WTC11 (cell line): ENCODE results near the gene ZDHHC22. TPM values are rescaled to one million over a fixed set of nuclear protein-coding genes. Genes with fewer than 3 reads are reported as not detected.

ENCODE experiments used
- ATAC-seq: fragments of 200-7000 bp; cut with Tn5 transposase; 2 replicates; pipeline ENCODE4 v1.10.0; 2021; ENCODE audit warnings: mild to moderate bottlenecking, moderate library complexity
- CTCF ChIA-PET: fragments of 300-600 bp; sonication (Branson Sonifier 250); formaldehyde crosslinking; loops from one replicate; lab custom pipeline; 2021; ENCODE audit warnings: antibody characterized with exemption; lab: Charles Lee
- POLR2A ChIA-PET: fragments of 350-600 bp; sonication (Branson Sonifier 250); formaldehyde crosslinking; loops from one replicate; lab custom pipeline; 2021; ENCODE audit warnings: antibody characterized with exemption; lab: Charles Lee
- DNase-seq: peaks from one replicate; pipeline ENCODE4 v3.0.0; 2021; ENCODE audit warnings: low spot score
- H3K27ac Mint-ChIP-seq: 2 replicates; pipeline ENCODE4 v1.8.0; 2021; ENCODE audit warnings: mixed read lengths
- H3K27me3 Mint-ChIP-seq: 2 replicates; pipeline ENCODE4 v1.8.0; 2021; ENCODE audit warnings: low read depth, mild to moderate bottlenecking, moderate library complexity, mixed read lengths
- H3K36me3 Mint-ChIP-seq: 2 replicates; pipeline ENCODE4 v1.8.0; 2021; ENCODE audit warnings: mixed read lengths
- H3K4me1 Mint-ChIP-seq: 2 replicates; pipeline ENCODE4 v1.8.0; 2022; ENCODE audit warnings: mixed read lengths
- H3K4me3 Mint-ChIP-seq: 2 replicates; pipeline ENCODE4 v1.8.0; 2021; ENCODE audit warnings: mild to moderate bottlenecking, moderate library complexity, mixed read lengths
- H3K9me3 Mint-ChIP-seq: 2 replicates; pipeline ENCODE4 v1.8.0; 2021; ENCODE audit warnings: mixed read lengths
- CBFB ChIP-seq: sonication (generic); formaldehyde crosslinking; IDR thresholded peaks from 2 replicates; pipeline ENCODE4 v1.8.1; 2022; ENCODE audit warnings: mild to moderate bottlenecking, low read depth, missing genetic modification reagents
- CREM ChIP-seq: sonication (generic); formaldehyde crosslinking; IDR thresholded peaks from 2 replicates; pipeline ENCODE4 v1.8.1; 2022; ENCODE audit warnings: mild to moderate bottlenecking, missing genetic modification reagents, moderate library complexity
- CTCF ChIP-seq: fragments of 200-600 bp; IDR thresholded peaks from 2 replicates; pipeline ENCODE4 v1.8.0; 2022; ENCODE audit warnings: antibody characterized with exemption
- EMX1 ChIP-seq: fragments of 250-450 bp; sonication (Bioruptor Pico); IDR thresholded peaks from 2 replicates; pipeline ENCODE4 v1.8.0; 2021; ENCODE audit warnings: mild to moderate bottlenecking
- GTF2I ChIP-seq: fragments of 250-450 bp; sonication (Bioruptor Pico); conservative IDR thresholded peaks from 2 replicates; pipeline ENCODE4 v1.4.0; 2021; ENCODE audit warnings: mild to moderate bottlenecking
- HMGXB4 ChIP-seq: sonication (generic); formaldehyde crosslinking; IDR thresholded peaks from 2 replicates; pipeline ENCODE4 v1.8.1; 2023; ENCODE audit warnings: mild to moderate bottlenecking, moderate library complexity, missing genetic modification reagents
- MAX ChIP-seq: sonication (generic); formaldehyde crosslinking; IDR thresholded peaks from 2 replicates; pipeline ENCODE4 v1.8.0; 2022; ENCODE audit warnings: mild to moderate bottlenecking, missing genetic modification reagents
- RELA ChIP-seq: sonication (generic); formaldehyde crosslinking; IDR thresholded peaks from 2 replicates; pipeline ENCODE4 v1.8.1; 2022; ENCODE audit warnings: missing genetic modification reagents, mild to moderate bottlenecking, borderline replicate concordance
- SMAD4 ChIP-seq: sonication (generic); formaldehyde crosslinking; IDR thresholded peaks from 2 replicates; pipeline ENCODE4 v1.8.0; 2022; ENCODE audit warnings: mild to moderate bottlenecking, missing genetic modification reagents
- STAT6 ChIP-seq: sonication (generic); formaldehyde crosslinking; conservative IDR thresholded peaks from 2 replicates; pipeline ENCODE4 v1.8.1; 2023; ENCODE audit warnings: mild to moderate bottlenecking, low read depth, missing genetic modification reagents, moderate library complexity
- TEAD1 ChIP-seq: sonication (generic); formaldehyde crosslinking; IDR thresholded peaks from 2 replicates; pipeline ENCODE4 v1.8.0; 2022; ENCODE audit warnings: mild to moderate bottlenecking, missing genetic modification reagents
- ZBTB21 ChIP-seq: sonication (generic); formaldehyde crosslinking; IDR thresholded peaks from 2 replicates; pipeline ENCODE4 v1.8.1; 2023; ENCODE audit warnings: mild to moderate bottlenecking, missing genetic modification reagents, borderline replicate concordance
- ZNF121 ChIP-seq: sonication (generic); formaldehyde crosslinking; IDR thresholded peaks from 2 replicates; pipeline ENCODE4 v1.8.0; 2023; ENCODE audit warnings: missing genetic modification reagents
- ZNF423 ChIP-seq: fragments of 250-450 bp; sonication (Bioruptor Pico); IDR thresholded peaks from 2 replicates; pipeline ENCODE4 v2.1.2; 2022; ENCODE audit warnings: mild to moderate bottlenecking, moderate library complexity
- total RNA-seq: library from RNA; stranded (reverse); gene quantifications from 3 replicates; pipeline ENCODE4 v1.2.3, GENCODE V29; 2021

Gene ZDHHC22
- total RNA-seq, 1 experiment from 2014 or later: 47.7 TPM

GRCh38 chr14:77124345-77125280 lies 17.0 kb downstream of the ZDHHC22 start:
- no peaks in the 10 kb centered on the region for H3K36me3 Mint-ChIP-seq
- H3K27ac Mint-ChIP-seq: no peak overlapping the region
- peaks cover 7% of the 10 kb centered on the region for H3K27me3 Mint-ChIP-seq
- H3K9me3 Mint-ChIP-seq: no peaks in the 10 kb centered on the region
- H3K4me1 Mint-ChIP-seq: peaks cover 62% of the 10 kb centered on the region
- ATAC-seq: peak; percentile 43
- DNase-seq: peak; percentile 54
- TF ChIP-seq TEAD1 (CRISPR knock-in tag) (no peak), HMGXB4 (CRISPR knock-in tag) (0 out of 2 replicates have a peak, but pooled peaks have one; percentile 31), SMAD4 (no peak), EMX1 (CRISPR knock-in tag) (peak; percentile 63; the same call in 1 of the 2 replicates), RELA (CRISPR knock-in tag) (no peak), CTCF (peak; percentile 63; the same call in 1 of the 2 replicates), MAX (CRISPR knock-in tag) (0 out of 2 replicates have a peak, but pooled peaks have one; percentile 15), CREM (CRISPR knock-in tag) (peak; percentile 35; the same call in 1 of the 2 replicates), CBFB (CRISPR knock-in tag) (0 out of 2 replicates have a peak, but pooled peaks have one; percentile 8), GTF2I (CRISPR knock-in tag) (0 out of 2 replicates have a peak, but pooled peaks have one; percentile 16), ZNF121 (CRISPR knock-in tag) (peak; percentile 99), ZBTB21 (CRISPR knock-in tag) (0 out of 2 replicates have a peak, but pooled peaks have one; percentile 20), ZNF423 (no peak)
- TF ChIP-seq, all 79 proteins: peak for 9
- peak overlapping the region; percentile 72 for H3K4me3 Mint-ChIP-seq
- POLR2A ChIA-PET: interaction anchor here (0.6 to 2.0 kb wide), 3 partner anchors 26 to 1184 kb away, joined by 3 to 10 read pairs (median 3); partner anchors contain the start of gene CIPC
- CTCF ChIA-PET: interaction anchor here (0.5 to 4.6 kb wide), 34 partner anchors 9 to 415 kb away, joined by 3 to 60 read pairs (median 6); partner anchors contain the start of genes CIPC, NGB, TMEM63C and ZDHHC22

- Mint-ChIP-seq H3K4me1 (peaks cover 63% of the 10 kb centered on the region), H3K9me3 (no peaks in the 10 kb centered on the region), H3K4me3 (peak overlapping the region; percentile 68), H3K36me3 (no peaks in the 10 kb centered on the region), H3K27ac (no peak overlapping the region), H3K27me3 (peaks cover 7% of the 10 kb centered on the region)
- ChIA-PET POLR2A (interaction anchor here (0.6 to 2.0 kb wide), 2 partner anchors 25 to 198 kb away, joined by 3 to 10 read pairs; partner anchors contain the start of gene CIPC), CTCF (interaction anchor here (0.5 to 4.6 kb wide), 33 partner anchors 9 to 430 kb away, joined by 3 to 60 read pairs (median 4); partner anchors contain the start of genes CIPC, NGB, TMEM63C and ZDHHC22)
- DNase-seq (no peak), ATAC-seq (no peak)
- 0 out of 2 replicates have a peak, but pooled peaks have one; percentile 6 for TF ChIP-seq CBFB (CRISPR knock-in tag)
- no peak for TF ChIP-seq STAT6 (CRISPR knock-in tag)
Measured at GRCh38 chr14:77123381-77124325, 17.9 kb downstream of the ZDHHC22 start.
